Right lobe of liver (tissue), 6 donors: ENCODE data around the gene TSPAN18. TPM values are rescaled to one million over a fixed set of nuclear protein-coding genes. Genes with fewer than 3 reads are reported as not detected.

Experiments used
- ATAC-seq, 4 donors: fragments of 200-7000 bp; cut with Tn5 transposase; one replicate each; pipeline ENCODE4 v1.9.1; 2020; ENCODE audit warnings: mild to moderate bottlenecking in 4 of 4, moderate library complexity in 4 of 4
- DNase-seq, 3 donors: peaks; one replicate each; pipeline ENCODE4 v3.0.0-alpha.2; 2020
- H3K27ac ChIP-seq, 3 donors: fragments of 200-600 bp; one replicate each; pipeline ENCODE4 v1.8.0; 2022
- H3K27me3 ChIP-seq, 2 donors: fragments of 200-600 bp; one replicate each; pipeline ENCODE4 v1.8.0; 2022
- H3K36me3 ChIP-seq, 4 donors: fragments of 200-600 bp; sonication (generic) in 1 of 4; one replicate each; pipeline versions ENCODE4 v1.5.1 to v1.8.0; 2017 to 2022; ENCODE audit warnings: control low read depth in 1 of 4
- H3K4me1 ChIP-seq, 4 donors: fragments of 200-600 bp; sonication (generic) in 1 of 4; one replicate each; pipeline versions ENCODE4 v1.5.1 to v1.8.0; 2017 to 2022; ENCODE audit warnings: control low read depth in 1 of 4
- H3K4me3 ChIP-seq, 3 donors: fragments of 200-600 bp; one replicate each; pipeline ENCODE4 v1.8.0; 2022
- H3K9me3 ChIP-seq, 4 donors: fragments of 200-600 bp; sonication (generic) in 1 of 4; one replicate each; pipeline versions ENCODE4 v1.5.1 to v1.8.0; 2017 to 2022; ENCODE audit warnings: control low read depth in 1 of 4
- POLR2A ChIP-seq: fragments of 450-650 bp; IDR thresholded peaks from one replicate; pipeline ENCODE4 v1.6.1; 2017; ENCODE audit warnings: antibody characterized with exemption, mild to moderate bottlenecking
- WGBS: methylation state at CpG from one replicate; pipeline ENCODE4 v1.1.6; 2018; ENCODE audit warnings: low coverage, low lambda C conversion rate; ENCODE audit not compliant: insufficient coverage; ENCODE audit errors: missing lambda C conversion rate; 5-methylcytosine and 5-hydroxymethylcytosine counted together
- intact Hi-C, 2 donors: fragments of 100-400 bp; cut with DNase I; formaldehyde crosslinking; loops; one replicate each; pipeline versions ENCODE4 v1.11.2 to v1.14.1; 2022
- total RNA-seq, 6 experiments: library from RNA; depleted of rRNA in 2 of 6; stranded (reverse); fragments of >200 nt in 2 of 6; fragmentation: NEBNext Ultra II Directional in 3 of 6; extraction: Animal tissue kit (Norgen Biotek cat#: 25700) in 3 of 6; gene quantifications; one replicate each; pipeline versions ENCODE4 v1.1.0 to v1.2.4, GENCODE V29; 2016 to 2023
- TF ChIP-seq, protein P1 (sequence below), 4 donors: fragments of 200-600 bp in 3 of 4; fragments of 450-650 bp in 1 of 4; IDR thresholded peaks; one replicate each; pipeline versions ENCODE4 v1.5.1 to v1.8.0; 2016 to 2022; ENCODE audit warnings: antibody characterized with exemption in 4 of 4, mild to moderate bottlenecking in 2 of 4
- donor health status: DM: no; HTN: yes; CAD: no.
- donor health status: DM: no; HTN: no; CAD: no.
- donor health status: DM: no; HTN: no; CAD: no.
- donor health status: DM: no; HTN: yes; CAD: no.
- donor health status: DM: no; HTN: yes; CAD: no.

TSPAN18 gene
- total RNA-seq, 6 experiments from 2014 or later: 3.4 to 10.6 (median 5.3) TPM

DNA sequence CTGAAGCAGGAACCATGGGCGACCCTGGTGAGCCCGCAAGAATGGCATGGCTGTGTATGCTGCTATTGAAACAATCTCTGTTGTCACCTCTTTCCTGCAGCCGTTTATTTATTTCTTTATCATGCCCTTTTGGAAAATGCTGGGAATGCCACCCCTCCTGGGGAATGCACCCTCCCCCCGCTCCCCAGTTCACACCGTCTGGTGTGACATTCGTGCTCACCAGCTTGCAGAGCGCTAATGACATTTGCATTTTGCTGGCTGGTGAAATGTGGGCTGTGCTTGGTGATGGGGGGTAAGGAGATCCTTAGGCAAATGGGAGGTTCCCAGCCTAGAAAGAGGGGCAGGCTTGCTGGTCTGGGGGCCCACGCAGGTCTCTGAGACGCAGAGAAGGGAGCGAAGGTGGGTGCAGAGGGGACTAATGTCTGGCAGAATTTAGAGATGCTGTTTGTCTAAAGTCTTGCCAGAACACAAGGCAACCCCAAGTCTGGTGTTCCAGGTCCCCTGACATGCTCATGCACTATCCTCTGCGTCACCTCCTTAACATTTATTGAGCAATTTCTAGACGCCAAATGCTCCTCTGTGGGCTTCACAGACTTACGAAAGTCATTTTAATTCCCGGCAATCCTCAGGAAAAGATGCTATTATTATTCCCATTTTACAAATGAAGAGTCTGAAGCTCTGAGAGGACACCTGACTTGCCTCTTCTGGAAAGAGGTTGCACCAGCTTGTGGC is 132.2 kb downstream of the TSPAN18 start:
- no peaks in the 10 kb centered on the region for H3K27me3 ChIP-seq
- 74% methylated on average over 12 of the region's 14 CpGs for WGBS
- no peaks in the 10 kb centered on the region for H3K36me3 ChIP-seq
- H3K27ac ChIP-seq: no peak overlapping the region
- H3K4me3 ChIP-seq: no peak overlapping the region
- no peaks in the 10 kb centered on the region for H3K4me1 ChIP-seq
- TF ChIP-seq POLR2A: no peak
- TF ChIP-seq, protein P1, sequence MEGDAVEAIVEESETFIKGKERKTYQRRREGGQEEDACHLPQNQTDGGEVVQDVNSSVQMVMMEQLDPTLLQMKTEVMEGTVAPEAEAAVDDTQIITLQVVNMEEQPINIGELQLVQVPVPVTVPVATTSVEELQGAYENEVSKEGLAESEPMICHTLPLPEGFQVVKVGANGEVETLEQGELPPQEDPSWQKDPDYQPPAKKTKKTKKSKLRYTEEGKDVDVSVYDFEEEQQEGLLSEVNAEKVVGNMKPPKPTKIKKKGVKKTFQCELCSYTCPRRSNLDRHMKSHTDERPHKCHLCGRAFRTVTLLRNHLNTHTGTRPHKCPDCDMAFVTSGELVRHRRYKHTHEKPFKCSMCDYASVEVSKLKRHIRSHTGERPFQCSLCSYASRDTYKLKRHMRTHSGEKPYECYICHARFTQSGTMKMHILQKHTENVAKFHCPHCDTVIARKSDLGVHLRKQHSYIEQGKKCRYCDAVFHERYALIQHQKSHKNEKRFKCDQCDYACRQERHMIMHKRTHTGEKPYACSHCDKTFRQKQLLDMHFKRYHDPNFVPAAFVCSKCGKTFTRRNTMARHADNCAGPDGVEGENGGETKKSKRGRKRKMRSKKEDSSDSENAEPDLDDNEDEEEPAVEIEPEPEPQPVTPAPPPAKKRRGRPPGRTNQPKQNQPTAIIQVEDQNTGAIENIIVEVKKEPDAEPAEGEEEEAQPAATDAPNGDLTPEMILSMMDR (IDR thresholded peaks at IDR 0.05): no peak
- intact Hi-C loops: no loop called here
- DNase-seq: no peak
- no peak for ATAC-seq
- no peaks in the 10 kb centered on the region for H3K9me3 ChIP-seq

DNA sequence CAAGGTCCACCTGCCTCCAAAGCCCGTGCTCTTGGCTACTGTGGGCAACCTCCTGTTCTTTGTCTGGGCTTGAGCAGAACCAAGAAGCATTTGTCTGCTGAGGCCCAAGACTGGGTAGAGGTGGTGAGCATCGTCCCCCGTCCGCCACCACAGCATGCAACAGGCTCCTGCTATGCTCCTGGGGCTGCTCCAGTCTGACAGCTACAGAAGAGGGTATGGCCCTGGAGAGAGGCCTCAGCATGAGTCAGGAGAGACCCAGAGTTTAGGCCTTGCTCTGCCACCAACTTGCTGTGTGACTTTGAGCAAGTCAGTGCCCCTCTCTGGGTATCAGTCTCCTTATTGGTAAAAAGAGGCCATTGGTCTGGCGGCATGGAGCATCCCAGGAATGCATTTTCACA is 132.8 kb downstream of the TSPAN18 start:
- intact Hi-C loops: no loop called here
- no peak for DNase-seq
- H3K9me3 ChIP-seq: no peaks in the 10 kb centered on the region
- no peaks in the 10 kb centered on the region for H3K27me3 ChIP-seq
- H3K27ac ChIP-seq: no peak overlapping the region
- TF ChIP-seq POLR2A: no peak
- TF ChIP-seq, protein P1 (IDR thresholded peaks at IDR 0.05): no peak
- H3K4me3 ChIP-seq: no peak overlapping the region
- H3K4me1 ChIP-seq: no peaks in the 10 kb centered on the region
- no CpG with 5 or more reads among the region's 5 CpGs for WGBS
- no peaks in the 10 kb centered on the region for H3K36me3 ChIP-seq
- no peak for ATAC-seq

DNA sequence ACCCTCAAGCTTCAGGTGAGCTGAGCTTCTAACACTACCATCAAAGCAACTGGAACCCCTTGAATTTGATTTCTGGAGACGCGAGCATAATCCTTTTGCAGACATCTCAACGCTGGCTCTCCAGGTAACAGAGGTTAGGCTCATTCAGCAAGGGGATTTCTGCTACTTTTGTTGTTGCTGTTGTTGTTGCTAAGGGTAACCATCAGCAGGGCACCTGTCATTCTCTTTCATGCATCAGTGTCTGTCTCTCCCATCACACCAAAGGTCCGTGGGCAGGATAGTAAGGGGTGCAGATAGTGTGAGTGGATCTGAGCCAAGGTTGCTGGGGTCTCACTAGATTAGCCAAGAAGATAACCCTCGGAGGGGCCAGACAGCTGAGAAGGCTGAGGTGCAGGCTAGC is 133.6 kb downstream of the TSPAN18 start:
- Histone ChIP-seq H3K27me3 (no peaks in the 10 kb centered on the region), H3K9me3 (no peaks in the 10 kb centered on the region), H3K4me1 (no peaks in the 10 kb centered on the region), H3K4me3 (no peak overlapping the region), H3K36me3 (no peaks in the 10 kb centered on the region), H3K27ac (no peak overlapping the region)
- DNase-seq: no peak
- ATAC-seq: no peak
- intact Hi-C loops: no loop called here
- no peak for TF ChIP-seq POLR2A
- TF ChIP-seq, protein P1 (IDR thresholded peaks at IDR 0.05): no peak
- 87% methylated on average over 4 of the region's 5 CpGs for WGBS

DNA sequence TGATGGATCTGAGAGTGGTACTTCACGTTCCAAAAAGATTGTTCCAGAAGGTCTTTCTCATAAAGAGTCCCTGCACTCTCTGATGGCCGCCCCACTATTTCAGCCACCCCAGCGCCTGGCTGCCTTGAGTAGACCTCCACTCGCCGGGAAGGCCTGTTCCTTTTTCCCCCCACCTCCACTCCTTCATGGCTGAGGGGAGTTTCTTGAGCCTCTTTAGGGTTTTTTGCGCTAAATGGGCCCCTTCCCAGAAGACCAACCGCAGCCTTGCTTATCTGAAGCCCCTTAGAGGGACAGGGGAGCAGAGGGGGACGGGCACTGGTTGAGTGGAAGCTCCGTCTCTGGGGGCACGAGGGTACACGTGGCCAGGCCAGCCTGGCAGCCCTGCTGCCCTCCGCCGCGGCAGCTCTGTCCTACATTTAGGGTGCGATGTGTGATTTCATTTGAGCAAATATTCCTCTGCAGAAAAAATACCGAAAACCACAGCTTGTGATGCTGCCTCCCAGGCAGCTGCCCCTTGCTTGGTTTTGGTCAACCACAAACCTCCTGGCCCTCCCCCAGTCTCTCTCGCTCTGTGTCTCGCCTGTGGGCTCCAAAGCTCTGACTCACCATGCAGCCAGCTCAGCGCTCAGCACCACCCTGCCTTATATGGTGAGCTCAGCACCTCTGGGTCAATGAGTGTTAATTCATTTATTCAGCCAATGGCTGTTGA is 135.2 kb downstream of the TSPAN18 start:
- Histone ChIP-seq H3K36me3 (no peaks in the 10 kb centered on the region), H3K27ac (no peak overlapping the region), H3K27me3 (no peaks in the 10 kb centered on the region), H3K4me3 (no peak overlapping the region), H3K4me1 (peaks cover 0 to 3% (median 0%) of the 10 kb centered on the region in 4 donors), H3K9me3 (no peaks in the 10 kb centered on the region)
- intact Hi-C loops: no loop called here
- DNase-seq: peak in 1 of 3 donors; percentile 49
- ATAC-seq: peak; percentile 5 to 69 (median 36)
- WGBS: 72% methylated on average over 5 of the region's 19 CpGs
- TF ChIP-seq, protein P1 (IDR thresholded peaks at IDR 0.05): no peak
- TF ChIP-seq POLR2A: no peak
